Stimulated activated CD8-positive, alpha-beta memory T cell treated with anti-CD3 and anti-CD28 coated beads, Interleukin-7, amount 100 ng/mL, for 24 hours (primary cell): ENCODE measurements around the gene IMPA2.

Experiments used
- DNase-seq: peaks from one replicate; pipeline ENCODE4 v3.0.0-alpha.2; 2020; ENCODE audit warnings: low read depth

IMPA2 gene

GRCh38 chr18:12008842-12009580 is 27.7 kb downstream of the IMPA2 start:
- no peak for DNase-seq

- DNase-seq = no peak
These were observed 28.4 kb downstream of the IMPA2 start for GRCh38 chr18:12009581-12010140.

GRCh38 chr18:12010187-12010802 is 29.0 kb downstream of the IMPA2 start:
- no peak for DNase-seq

GRCh38 chr18:12011199-12011956 is 30.1 kb downstream of the IMPA2 start:
- no peak for DNase-seq

GRCh38 chr18:12011957-12012549 is 30.7 kb downstream of the IMPA2 start:
- DNase-seq = no peak

- DNase-seq = no peak
These were observed 31.4 kb downstream of the IMPA2 start for GRCh38 chr18:12012697-12013096.

GRCh38 chr18:12013186-12013916 is 32.0 kb downstream of the IMPA2 start:
- no peak for DNase-seq

GRCh38 chr18:12014086-12014485 is 32.8 kb downstream of the IMPA2 start:
- no peak for DNase-seq

- no peak for DNase-seq
These were observed 33.5 kb downstream of the IMPA2 start for GRCh38 chr18:12014521-12015415.

GRCh38 chr18:12015416-12016062 is 34.2 kb downstream of the IMPA2 start:
- DNase-seq = no peak

- no peak for DNase-seq
These were observed 35.8 kb downstream of the IMPA2 start for GRCh38 chr18:12017081-12017480.

- DNase-seq = no peak
These were observed 37.6 kb downstream of the IMPA2 start for GRCh38 chr18:12018861-12019260.

- DNase-seq = no peak
These were observed 39.8 kb downstream of the IMPA2 start for GRCh38 chr18:12021077-12021476.

- DNase-seq = no peak
These were observed 40.3 kb downstream of the IMPA2 start for GRCh38 chr18:12021596-12021995.

GRCh38 chr18:12023375-12023774 is 42.1 kb downstream of the IMPA2 start:
- DNase-seq = no peak

- DNase-seq = no peak
These were observed 45.3 kb downstream of the IMPA2 start for GRCh38 chr18:12026562-12026961.

GRCh38 chr18:12027046-12027445 is 45.7 kb downstream of the IMPA2 start:
- DNase-seq = no peak

- no peak for DNase-seq
These were observed 46.2 kb downstream of the IMPA2 start for GRCh38 chr18:12027480-12027879.

GRCh38 chr18:12028040-12028628 is 46.8 kb downstream of the IMPA2 start:
- no peak for DNase-seq

- DNase-seq = no peak
These were observed 47.4 kb downstream of the IMPA2 start for GRCh38 chr18:12028674-12029073.
